Neural cell (in vitro differentiated cells): Measurements from ENCODE around the gene FRZB. TPM values are rescaled to one million over a fixed set of nuclear protein-coding genes. Genes with fewer than 3 reads are reported as not detected.

Source experiments
- H2AFZ ChIP-seq: fragments of 200-600, 300-800 bp; sonication (generic), shearing (Covaris generic); 2 replicates; pipeline ENCODE4 v1.6.0; 2014; ENCODE audit warnings: low read depth, mild to moderate bottlenecking, antibody characterized with exemption, low read length, moderate library complexity
- H3F3A ChIP-seq: fragments of 200-600 bp; shearing (Covaris generic); 2 replicates; pipeline ENCODE4 v1.6.1; 2016; ENCODE audit warnings: mild to moderate bottlenecking, moderate library complexity, mixed read lengths, antibody characterized with exemption, low read length; ENCODE audit not compliant: insufficient read depth, poor library complexity, severe bottlenecking
- H3K27ac ChIP-seq: fragments of 200-600, 300-800 bp; sonication (generic), shearing (Covaris generic); 2 replicates; pipeline ENCODE4 v1.5.1; 2014; ENCODE audit warnings: mild to moderate bottlenecking, low read length, moderate library complexity
- H3K27me3 ChIP-seq: fragments of 300-800, 200-600 bp; sonication (generic), shearing (Covaris generic); 2 replicates; pipeline ENCODE4 v1.6.0; 2014; ENCODE audit warnings: mild to moderate bottlenecking, low read depth, low read length, moderate library complexity; ENCODE audit not compliant: insufficient read depth
- H3K36me3 ChIP-seq: fragments of 300-800, 200-600 bp; sonication (generic), shearing (Covaris generic); 2 replicates; pipeline ENCODE4 v1.5.1; 2014; ENCODE audit warnings: mild to moderate bottlenecking, antibody characterized with exemption, low read length, moderate library complexity; ENCODE audit not compliant: insufficient read depth
- H3K4me2 ChIP-seq: fragments of 300-800, 200-600 bp; sonication (generic), shearing (Covaris generic); 2 replicates; pipeline ENCODE4 v1.6.0; 2014; ENCODE audit warnings: mild to moderate bottlenecking, low read length
- H3K4me3 ChIP-seq: fragments of 300-800, 200-600 bp; sonication (generic), shearing (Covaris generic); 2 replicates; pipeline ENCODE4 v1.5.1; 2014; ENCODE audit warnings: mild to moderate bottlenecking, low read length, moderate library complexity
- H3K79me2 ChIP-seq: fragments of 200-600 bp; shearing (Covaris generic); replicated peaks from 2 replicates; pipeline ENCODE4 v1.6.0; 2014; ENCODE audit warnings: mild to moderate bottlenecking, low read length, moderate library complexity; ENCODE audit not compliant: insufficient read depth
- H3K9ac ChIP-seq: fragments of 300-800, 200-600 bp; sonication (generic), shearing (Covaris generic); 2 replicates; pipeline ENCODE4 v1.6.1; 2016; ENCODE audit warnings: mild to moderate bottlenecking, low read length, mixed read lengths
- H3K9me2 ChIP-seq: fragments of 200-600 bp; shearing (Covaris generic); 2 replicates; pipeline ENCODE4 v1.6.1; 2016; ENCODE audit warnings: mild to moderate bottlenecking, low read length, mixed read lengths; ENCODE audit not compliant: insufficient read depth
- H3K9me3 ChIP-seq: fragments of 200-600, 300-800 bp; sonication (generic), shearing (Covaris generic); 2 replicates; pipeline ENCODE4 v1.6.1; 2016; ENCODE audit warnings: mild to moderate bottlenecking, mixed run types, low read length, moderate library complexity, mixed read lengths
- H4K20me1 ChIP-seq: fragments of 200-600 bp; shearing (Covaris generic); 2 replicates; pipeline ENCODE4 v1.6.1; 2016; ENCODE audit warnings: mild to moderate bottlenecking, mixed run types; ENCODE audit not compliant: insufficient read depth
- EP300 ChIP-seq: fragments of 450-650 bp; conservative IDR thresholded peaks from 2 replicates; pipeline ENCODE4 v1.6.1; 2014; ENCODE audit warnings: antibody characterized with exemption, mild to moderate bottlenecking, moderate library complexity; ENCODE audit not compliant: poor library complexity, severe bottlenecking
- EZH2 ChIP-seq: fragments of 200-600, 300-800 bp; shearing (Covaris generic), sonication (generic); IDR thresholded peaks from 2 replicates; pipeline ENCODE4 v1.6.1; 2014; ENCODE audit warnings: antibody characterized with exemption, low read length, borderline replicate concordance, mild to moderate bottlenecking; ENCODE audit not compliant: insufficient read depth, poor library complexity, severe bottlenecking
- MXI1 ChIP-seq: fragments of 450-650 bp; conservative IDR thresholded peaks from 2 replicates; pipeline ENCODE4 v1.6.1; 2014; ENCODE audit warnings: antibody characterized with exemption, mild to moderate bottlenecking; ENCODE audit not compliant: poor library complexity, severe bottlenecking
- POLR2AphosphoS5 ChIP-seq: IDR thresholded peaks from 2 replicates; pipeline ENCODE4 v1.6.1; 2012
- RAD21 ChIP-seq: fragments of 450-650 bp; conservative IDR thresholded peaks from 2 replicates; pipeline ENCODE4 v1.6.1; 2014; ENCODE audit warnings: antibody characterized with exemption, mild to moderate bottlenecking, moderate library complexity
- SMC3 ChIP-seq: fragments of 450-650 bp; conservative IDR thresholded peaks from 2 replicates; pipeline ENCODE4 v1.6.1; 2014; ENCODE audit warnings: antibody characterized with exemption, mild to moderate bottlenecking, moderate library complexity; ENCODE audit not compliant: poor library complexity
- TAF1 ChIP-seq: IDR thresholded peaks from 2 replicates; pipeline ENCODE4 v1.6.1; 2012; ENCODE audit warnings: low read depth
- polyA plus RNA-seq: library from polyadenylated mRNA; depleted of rRNA; stranded (reverse); fragments of >200 nt; gene quantifications from 2 replicates; pipeline ENCODE4 v1.2.3, GENCODE V29; 2014
- TF ChIP-seq, protein P1 (sequence below): IDR thresholded peaks from 2 replicates; pipeline ENCODE4 v1.6.1; 2012; ENCODE audit warnings: borderline replicate concordance
- TF ChIP-seq, protein P2 (sequence below): fragments of 450-650 bp; IDR thresholded peaks from 2 replicates; pipeline ENCODE4 v1.5.1; 2014; ENCODE audit warnings: antibody characterized with exemption, mild to moderate bottlenecking, moderate library complexity; ENCODE audit not compliant: poor library complexity, severe bottlenecking

Gene FRZB
- polyA plus RNA-seq, 1 donor from 2014 or later = 3.5 TPM

DNA sequence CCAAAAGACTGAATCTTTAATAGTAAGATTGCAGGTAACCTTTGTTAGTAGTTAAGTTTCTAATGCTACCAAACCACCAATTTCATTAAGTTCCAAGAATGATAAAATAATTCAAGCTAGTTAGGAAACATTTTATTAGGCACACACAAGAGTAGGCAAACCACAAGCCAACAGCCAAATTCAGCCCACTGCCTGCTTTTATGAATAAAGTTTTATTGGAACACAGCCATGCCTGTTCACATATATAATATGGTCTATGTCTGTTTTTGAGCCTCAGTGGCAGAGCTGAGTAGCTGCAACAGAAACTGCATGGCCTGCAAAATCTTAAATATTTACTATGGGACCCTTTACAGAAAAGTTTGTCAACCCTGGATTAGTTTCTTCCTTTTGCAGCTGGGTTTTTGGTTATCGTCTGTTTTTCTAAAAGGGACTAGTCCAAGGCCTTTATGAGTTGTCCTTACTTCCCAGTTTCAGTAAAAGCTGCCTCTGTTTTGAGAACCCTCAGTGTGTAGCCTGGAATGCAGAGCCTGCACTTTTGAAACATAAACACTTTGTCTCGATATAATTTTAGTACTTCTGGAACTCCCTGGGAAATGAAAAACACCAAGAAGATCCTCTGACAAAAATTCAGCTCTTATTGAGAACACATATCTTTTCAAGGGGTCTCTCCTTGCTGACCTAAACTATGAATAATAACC, 39.1 kb downstream of the FRZB start:
- Histone ChIP-seq H3K4me2 (no peak overlapping the region), H3K27ac (no peak overlapping the region), H2AFZ (no peak overlapping the region), H3K9me3 (no peaks in the 10 kb centered on the region), H3K27me3 (no peaks in the 10 kb centered on the region), H3F3A (no peaks in the 10 kb centered on the region), H3K4me3 (no peak overlapping the region), H4K20me1 (no peaks in the 10 kb centered on the region), H3K36me3 (no peaks in the 10 kb centered on the region), H3K9ac (no peak overlapping the region), H3K79me2 (no peaks in the 10 kb centered on the region), H3K9me2 (no peaks in the 10 kb centered on the region)
- no peak for TF ChIP-seq RAD21
- no peak for TF ChIP-seq SMC3
- TF ChIP-seq MXI1 = no peak
- no peak for TF ChIP-seq TAF1
- TF ChIP-seq, protein P1, sequence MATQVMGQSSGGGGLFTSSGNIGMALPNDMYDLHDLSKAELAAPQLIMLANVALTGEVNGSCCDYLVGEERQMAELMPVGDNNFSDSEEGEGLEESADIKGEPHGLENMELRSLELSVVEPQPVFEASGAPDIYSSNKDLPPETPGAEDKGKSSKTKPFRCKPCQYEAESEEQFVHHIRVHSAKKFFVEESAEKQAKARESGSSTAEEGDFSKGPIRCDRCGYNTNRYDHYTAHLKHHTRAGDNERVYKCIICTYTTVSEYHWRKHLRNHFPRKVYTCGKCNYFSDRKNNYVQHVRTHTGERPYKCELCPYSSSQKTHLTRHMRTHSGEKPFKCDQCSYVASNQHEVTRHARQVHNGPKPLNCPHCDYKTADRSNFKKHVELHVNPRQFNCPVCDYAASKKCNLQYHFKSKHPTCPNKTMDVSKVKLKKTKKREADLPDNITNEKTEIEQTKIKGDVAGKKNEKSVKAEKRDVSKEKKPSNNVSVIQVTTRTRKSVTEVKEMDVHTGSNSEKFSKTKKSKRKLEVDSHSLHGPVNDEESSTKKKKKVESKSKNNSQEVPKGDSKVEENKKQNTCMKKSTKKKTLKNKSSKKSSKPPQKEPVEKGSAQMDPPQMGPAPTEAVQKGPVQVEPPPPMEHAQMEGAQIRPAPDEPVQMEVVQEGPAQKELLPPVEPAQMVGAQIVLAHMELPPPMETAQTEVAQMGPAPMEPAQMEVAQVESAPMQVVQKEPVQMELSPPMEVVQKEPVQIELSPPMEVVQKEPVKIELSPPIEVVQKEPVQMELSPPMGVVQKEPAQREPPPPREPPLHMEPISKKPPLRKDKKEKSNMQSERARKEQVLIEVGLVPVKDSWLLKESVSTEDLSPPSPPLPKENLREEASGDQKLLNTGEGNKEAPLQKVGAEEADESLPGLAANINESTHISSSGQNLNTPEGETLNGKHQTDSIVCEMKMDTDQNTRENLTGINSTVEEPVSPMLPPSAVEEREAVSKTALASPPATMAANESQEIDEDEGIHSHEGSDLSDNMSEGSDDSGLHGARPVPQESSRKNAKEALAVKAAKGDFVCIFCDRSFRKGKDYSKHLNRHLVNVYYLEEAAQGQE = no peak
- no peak for TF ChIP-seq EZH2
- TF ChIP-seq, protein P2, sequence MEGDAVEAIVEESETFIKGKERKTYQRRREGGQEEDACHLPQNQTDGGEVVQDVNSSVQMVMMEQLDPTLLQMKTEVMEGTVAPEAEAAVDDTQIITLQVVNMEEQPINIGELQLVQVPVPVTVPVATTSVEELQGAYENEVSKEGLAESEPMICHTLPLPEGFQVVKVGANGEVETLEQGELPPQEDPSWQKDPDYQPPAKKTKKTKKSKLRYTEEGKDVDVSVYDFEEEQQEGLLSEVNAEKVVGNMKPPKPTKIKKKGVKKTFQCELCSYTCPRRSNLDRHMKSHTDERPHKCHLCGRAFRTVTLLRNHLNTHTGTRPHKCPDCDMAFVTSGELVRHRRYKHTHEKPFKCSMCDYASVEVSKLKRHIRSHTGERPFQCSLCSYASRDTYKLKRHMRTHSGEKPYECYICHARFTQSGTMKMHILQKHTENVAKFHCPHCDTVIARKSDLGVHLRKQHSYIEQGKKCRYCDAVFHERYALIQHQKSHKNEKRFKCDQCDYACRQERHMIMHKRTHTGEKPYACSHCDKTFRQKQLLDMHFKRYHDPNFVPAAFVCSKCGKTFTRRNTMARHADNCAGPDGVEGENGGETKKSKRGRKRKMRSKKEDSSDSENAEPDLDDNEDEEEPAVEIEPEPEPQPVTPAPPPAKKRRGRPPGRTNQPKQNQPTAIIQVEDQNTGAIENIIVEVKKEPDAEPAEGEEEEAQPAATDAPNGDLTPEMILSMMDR = no peak
- no peak for TF ChIP-seq POLR2AphosphoS5
- no peak for TF ChIP-seq EP300

GRCh38 chr2:182826496-182826895, 39.9 kb downstream of the FRZB start:
- H3K9me2 ChIP-seq = no peaks in the 10 kb centered on the region
- no peak overlapping the region for H3K4me2 ChIP-seq
- H3K79me2 ChIP-seq = no peaks in the 10 kb centered on the region
- H3K36me3 ChIP-seq = no peaks in the 10 kb centered on the region
- no peaks in the 10 kb centered on the region for H3K9me3 ChIP-seq
- H3F3A ChIP-seq = no peaks in the 10 kb centered on the region
- no peaks in the 10 kb centered on the region for H4K20me1 ChIP-seq
- no peak overlapping the region for H2AFZ ChIP-seq
- TF ChIP-seq, protein P2 = no peak
- TF ChIP-seq TAF1 (no peak), POLR2AphosphoS5 (no peak), EZH2 (no peak), RAD21 (no peak), EP300 (no peak), MXI1 (no peak), SMC3 (no peak)
- TF ChIP-seq, protein P1 = no peak
- H3K27ac ChIP-seq = no peak overlapping the region
- no peak overlapping the region for H3K9ac ChIP-seq
- no peak overlapping the region for H3K4me3 ChIP-seq
- no peaks in the 10 kb centered on the region for H3K27me3 ChIP-seq
